Coronary artery (tissue), 2 donors: ENCODE data around the gene RPAIN.

Experiments
- DNase-seq: peaks from one replicate; pipeline ENCODE4 v3.0.0-alpha.2; 2017; ENCODE audit warnings: low spot score
- H3K27ac ChIP-seq, 2 donors: fragments of 200-600 bp; sonication (generic); one replicate each; pipeline ENCODE4 v1.5.1; 2016 to 2019
- H3K4me3 ChIP-seq: fragments of 200-600 bp; sonication (generic); 2 replicates; pipeline ENCODE4 v1.5.1; 2016; ENCODE audit warnings: mild to moderate bottlenecking, moderate library complexity
- TF ChIP-seq, protein P1 (sequence below): fragments of 200-600 bp; sonication (generic); IDR thresholded peaks from one replicate; pipeline ENCODE4 v1.5.1; 2019; ENCODE audit warnings: antibody characterized with exemption

RPAIN gene

DNA sequence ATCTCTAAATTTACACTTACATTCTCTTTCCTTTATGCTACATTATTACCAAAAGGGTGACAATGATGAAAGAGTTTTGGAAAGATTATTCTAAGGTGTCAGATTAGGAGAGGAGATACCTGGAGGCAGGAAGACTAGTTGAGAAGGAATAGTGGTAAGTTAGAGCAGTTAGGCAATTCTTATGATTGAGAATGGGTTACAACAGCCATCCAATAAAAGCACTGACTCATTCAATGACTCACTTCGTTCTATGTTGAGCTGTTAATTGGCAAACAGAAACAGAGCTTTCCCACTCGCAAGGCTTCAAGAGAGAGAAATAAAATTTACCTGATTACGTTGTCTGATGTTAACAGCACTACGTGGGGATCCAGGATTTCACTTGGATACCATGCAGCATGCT, 6.3 kb upstream of the RPAIN start:
- TF ChIP-seq, protein P1, sequence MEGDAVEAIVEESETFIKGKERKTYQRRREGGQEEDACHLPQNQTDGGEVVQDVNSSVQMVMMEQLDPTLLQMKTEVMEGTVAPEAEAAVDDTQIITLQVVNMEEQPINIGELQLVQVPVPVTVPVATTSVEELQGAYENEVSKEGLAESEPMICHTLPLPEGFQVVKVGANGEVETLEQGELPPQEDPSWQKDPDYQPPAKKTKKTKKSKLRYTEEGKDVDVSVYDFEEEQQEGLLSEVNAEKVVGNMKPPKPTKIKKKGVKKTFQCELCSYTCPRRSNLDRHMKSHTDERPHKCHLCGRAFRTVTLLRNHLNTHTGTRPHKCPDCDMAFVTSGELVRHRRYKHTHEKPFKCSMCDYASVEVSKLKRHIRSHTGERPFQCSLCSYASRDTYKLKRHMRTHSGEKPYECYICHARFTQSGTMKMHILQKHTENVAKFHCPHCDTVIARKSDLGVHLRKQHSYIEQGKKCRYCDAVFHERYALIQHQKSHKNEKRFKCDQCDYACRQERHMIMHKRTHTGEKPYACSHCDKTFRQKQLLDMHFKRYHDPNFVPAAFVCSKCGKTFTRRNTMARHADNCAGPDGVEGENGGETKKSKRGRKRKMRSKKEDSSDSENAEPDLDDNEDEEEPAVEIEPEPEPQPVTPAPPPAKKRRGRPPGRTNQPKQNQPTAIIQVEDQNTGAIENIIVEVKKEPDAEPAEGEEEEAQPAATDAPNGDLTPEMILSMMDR = no peak
- no peak for DNase-seq
- Histone ChIP-seq H3K4me3 (no peak overlapping the region), H3K27ac (no peak overlapping the region)

DNA sequence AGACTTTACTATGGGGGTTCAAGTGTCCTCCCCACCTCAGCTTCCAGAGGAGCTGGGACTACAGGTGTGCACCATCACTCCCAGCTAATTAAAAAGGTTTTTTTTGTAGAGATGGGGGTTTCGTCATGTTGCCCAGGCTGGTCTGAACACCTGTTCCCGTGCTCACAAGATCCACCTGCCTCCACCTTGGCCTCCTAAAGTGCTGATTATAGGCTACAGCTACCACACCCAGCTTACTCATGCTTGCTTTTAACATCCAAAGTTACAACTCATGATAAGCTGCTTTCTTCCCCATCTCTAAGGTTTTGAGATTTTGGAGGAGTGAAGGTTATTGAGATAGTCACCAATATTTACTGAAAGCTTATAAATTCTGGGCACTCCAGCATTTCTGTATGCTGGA, 3.1 kb upstream of the RPAIN start:
- TF ChIP-seq, protein P1 = no peak
- H3K4me3 ChIP-seq = no peak overlapping the region
- no peak for DNase-seq
- H3K27ac ChIP-seq = no peak overlapping the region

DNA sequence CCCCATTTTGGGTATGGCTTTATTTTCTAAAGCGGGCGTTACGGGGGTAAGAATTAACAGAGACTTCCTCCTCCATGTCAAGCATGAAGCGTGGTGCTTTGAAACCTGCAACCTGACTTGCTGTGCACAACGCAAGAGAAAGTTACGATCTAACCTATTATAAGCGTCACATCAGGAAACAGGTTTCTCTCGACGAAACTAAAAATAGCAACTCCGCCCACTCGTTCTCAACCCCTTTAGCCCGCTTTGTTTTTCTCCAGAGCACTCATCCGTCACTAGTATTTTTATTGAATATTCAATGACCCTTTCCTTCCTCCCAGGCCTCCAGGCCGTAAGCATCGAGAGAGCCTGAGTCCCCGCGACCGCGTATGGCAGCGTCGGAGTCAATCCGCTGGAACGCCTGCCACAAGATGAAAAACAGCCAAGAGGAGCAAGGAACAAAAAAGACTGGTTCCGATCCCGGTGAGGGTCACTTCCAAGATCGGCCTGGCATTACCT, 1.1 kb upstream of the RPAIN start:
- no peak for DNase-seq
- TF ChIP-seq, protein P1 = no peak
- H3K4me3 ChIP-seq = peak overlapping the region; percentile 90
- H3K27ac ChIP-seq = peak overlapping the region; percentile 72 to 92

DNA sequence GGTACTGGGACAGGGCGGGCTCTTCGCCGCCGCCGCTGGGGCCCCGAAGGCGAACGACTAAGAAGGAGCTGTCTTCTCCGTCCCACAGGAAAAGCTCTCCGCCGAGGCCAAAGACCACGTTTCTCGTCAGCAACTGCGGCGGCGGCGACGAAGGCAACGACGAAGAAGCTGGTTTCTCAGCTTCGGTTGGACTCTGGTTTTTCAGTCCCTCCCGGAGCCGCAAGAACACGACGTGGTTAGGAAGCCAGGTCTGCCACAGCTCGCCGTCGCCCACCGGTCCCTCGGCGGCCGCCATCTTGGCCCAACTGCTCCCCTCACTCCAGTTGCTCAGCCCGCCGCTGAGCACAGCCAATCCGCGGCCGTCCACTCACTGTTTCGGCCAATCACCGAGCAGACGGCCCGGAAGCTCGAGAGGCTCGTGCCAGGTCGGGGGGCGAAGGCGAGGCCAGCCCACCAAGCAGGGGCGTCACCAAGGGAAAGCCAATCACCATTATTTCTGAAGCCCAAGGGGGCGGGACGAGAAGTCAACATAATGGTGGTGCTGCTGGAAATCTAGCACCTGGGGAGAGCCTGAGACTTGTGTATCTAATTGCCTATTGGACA, 525 bp upstream of the RPAIN start, which contains the start of gene NUP88:
Gene NUP88, minus strand, starts transcription at position 307 of the 603 bp plus-strand sequence. Its CDS starts 12 bp downstream, at position 295.
- peak within 1 kb of the TSS; percentile 72 to 92 for H3K27ac ChIP-seq
- peak; percentile 98 for DNase-seq
- H3K4me3 ChIP-seq = peak within 1 kb of the TSS; percentile 90
- TF ChIP-seq, protein P1 = no peak

DNA sequence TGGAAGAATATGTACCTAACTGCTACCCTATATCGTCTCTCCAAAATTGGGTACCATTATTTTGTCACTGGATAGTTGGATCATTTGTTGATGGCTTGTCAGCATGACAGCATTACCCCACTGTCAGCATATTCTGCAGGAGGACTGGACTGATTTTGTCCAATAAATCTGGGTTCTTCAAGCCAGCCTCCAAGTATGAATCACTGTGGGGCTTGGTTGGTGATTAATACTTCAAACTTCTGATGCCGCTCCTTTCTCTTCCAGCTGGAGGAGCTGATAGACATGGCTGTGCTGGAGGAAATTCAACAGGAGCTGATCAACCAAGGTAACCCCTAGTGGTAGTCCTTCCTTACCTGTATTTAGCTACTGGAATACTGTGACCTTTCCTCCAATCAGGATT, 2.5 kb downstream of the RPAIN start:
- DNase-seq = no peak
- Histone ChIP-seq H3K27ac (no peak overlapping the region), H3K4me3 (no peak overlapping the region)
- TF ChIP-seq, protein P1 = no peak

DNA sequence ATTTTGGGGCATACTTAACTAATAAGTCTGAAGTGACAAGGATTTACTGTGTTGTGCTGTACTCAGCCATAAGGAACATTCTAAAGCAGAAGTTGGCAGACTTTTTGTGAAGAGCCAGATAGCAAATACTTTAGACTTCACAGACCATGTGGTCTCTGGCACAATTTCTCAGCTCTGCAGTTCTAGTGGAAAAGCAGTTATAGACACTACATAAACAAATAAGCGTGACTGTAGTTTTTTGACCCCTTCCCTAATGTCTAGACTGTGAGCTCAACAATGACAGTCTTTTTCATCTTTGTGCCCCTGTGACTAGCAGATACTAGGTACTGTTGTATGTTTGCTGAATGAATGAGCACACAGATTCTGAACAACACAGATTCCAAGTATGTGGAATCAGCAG, 4.9 kb downstream of the RPAIN start:
- no peak overlapping the region for H3K27ac ChIP-seq
- TF ChIP-seq, protein P1 = no peak

DNA sequence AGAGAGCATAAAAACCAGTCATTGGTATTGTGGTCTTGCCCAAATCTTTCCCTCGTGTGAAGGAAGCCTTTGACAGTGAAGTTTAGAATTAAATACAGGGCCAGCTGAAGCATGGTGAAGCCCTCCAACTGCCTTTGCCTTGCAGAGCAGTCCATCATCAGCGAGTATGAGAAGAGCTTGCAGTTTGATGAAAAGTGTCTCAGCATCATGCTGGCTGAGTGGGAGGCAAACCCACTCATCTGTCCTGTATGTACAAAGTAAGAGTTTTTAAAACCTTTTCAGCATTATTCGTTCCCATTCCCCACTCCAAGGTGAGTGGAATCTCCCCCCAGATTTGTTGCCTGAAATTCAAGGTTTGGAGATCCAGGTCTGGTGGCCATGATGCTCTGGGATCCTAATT, 5.8 kb downstream of the RPAIN start:
- H3K4me3 ChIP-seq = no peak overlapping the region
- DNase-seq = no peak
- TF ChIP-seq, protein P1 = no peak
- H3K27ac ChIP-seq = no peak overlapping the region

More for the DNA sequence above, 4.9 kb downstream of the RPAIN start:
- no peak for DNase-seq
- H3K4me3 ChIP-seq = no peak overlapping the region
